RWPE1 (cell line): Measurements from ENCODE around the gene SFXN3.

Experiments
- CTCF ChIA-PET: fragments of 350-600 bp; sonication (Branson Sonifier 250); formaldehyde crosslinking; extraction: SDS; loops from one replicate; lab custom pipeline; 2021; lab: Yijun Ruan, JAX
- POLR2A ChIA-PET: fragments of 400-600 bp; formaldehyde crosslinking; extraction: SDS; loops from one replicate; lab custom pipeline; 2020; ENCODE audit warnings: antibody characterized with exemption; ENCODE audit not compliant: low non-redundant PET; lab: Yijun Ruan, JAX
- DNase-seq: peaks from one replicate; pipeline ENCODE4 v3.0.0; 2012; ENCODE audit warnings: low spot score
- H3K27ac ChIP-seq: fragments of 450-650 bp; 2 replicates; pipeline ENCODE4 v1.5.1; 2017
- TF ChIP-seq, protein P1 (sequence below): fragments of 450-650 bp; conservative IDR thresholded peaks from 2 replicates; pipeline ENCODE4 v1.5.1; 2017; ENCODE audit warnings: low read depth, mild to moderate bottlenecking

The SFXN3 gene

DNA sequence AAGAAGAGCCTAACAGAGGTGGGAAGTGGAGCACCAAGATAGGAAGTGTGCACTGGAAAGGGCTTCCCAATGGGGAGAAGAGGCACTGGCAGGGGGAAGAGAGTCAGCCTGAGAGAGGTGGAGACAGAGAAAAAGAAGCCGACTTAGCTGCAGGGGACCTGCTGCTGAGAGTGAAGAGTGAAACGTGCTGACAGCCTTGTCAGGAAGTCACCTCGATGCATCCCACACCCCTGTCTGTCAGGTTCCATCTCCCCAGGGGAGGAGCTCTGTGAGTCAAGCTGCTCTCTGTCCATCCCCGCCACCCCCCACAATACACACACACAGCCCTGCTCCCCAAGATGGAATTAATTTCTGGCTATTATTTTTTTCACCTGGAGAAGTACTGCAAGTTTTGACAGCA, 44.7 kb downstream of the SFXN3 start:
- DNase-seq, result no peak
- TF ChIP-seq, protein P1, sequence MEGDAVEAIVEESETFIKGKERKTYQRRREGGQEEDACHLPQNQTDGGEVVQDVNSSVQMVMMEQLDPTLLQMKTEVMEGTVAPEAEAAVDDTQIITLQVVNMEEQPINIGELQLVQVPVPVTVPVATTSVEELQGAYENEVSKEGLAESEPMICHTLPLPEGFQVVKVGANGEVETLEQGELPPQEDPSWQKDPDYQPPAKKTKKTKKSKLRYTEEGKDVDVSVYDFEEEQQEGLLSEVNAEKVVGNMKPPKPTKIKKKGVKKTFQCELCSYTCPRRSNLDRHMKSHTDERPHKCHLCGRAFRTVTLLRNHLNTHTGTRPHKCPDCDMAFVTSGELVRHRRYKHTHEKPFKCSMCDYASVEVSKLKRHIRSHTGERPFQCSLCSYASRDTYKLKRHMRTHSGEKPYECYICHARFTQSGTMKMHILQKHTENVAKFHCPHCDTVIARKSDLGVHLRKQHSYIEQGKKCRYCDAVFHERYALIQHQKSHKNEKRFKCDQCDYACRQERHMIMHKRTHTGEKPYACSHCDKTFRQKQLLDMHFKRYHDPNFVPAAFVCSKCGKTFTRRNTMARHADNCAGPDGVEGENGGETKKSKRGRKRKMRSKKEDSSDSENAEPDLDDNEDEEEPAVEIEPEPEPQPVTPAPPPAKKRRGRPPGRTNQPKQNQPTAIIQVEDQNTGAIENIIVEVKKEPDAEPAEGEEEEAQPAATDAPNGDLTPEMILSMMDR, result no peak
- CTCF ChIA-PET, result interaction anchor here (0.6 to 2.9 kb wide), 7 partner anchors 13 to 66 kb away, joined by 3 to 10 read pairs (median 5); no protein-coding TSS in a partner anchor
- H3K27ac ChIP-seq, result no peak overlapping the region
- POLR2A ChIA-PET, result interaction anchor here (0.5 to 1.3 kb wide), 3 partner anchors 32 to 329 kb away, joined by 3 to 4 read pairs (median 3); no protein-coding TSS in a partner anchor

GRCh38 chr10:101076630-101077029, 45.6 kb downstream of the SFXN3 start:
- TF ChIP-seq, protein P1, result no peak
- POLR2A ChIA-PET, result interaction anchor here (1.3 kb wide), 1 partner anchor 33 kb away, joined by 4 read pairs; no protein-coding TSS in a partner anchor
- CTCF ChIA-PET, result interaction anchor here (0.7 to 2.9 kb wide), 6 partner anchors 15 to 65 kb away, joined by 3 to 10 read pairs (median 4); no protein-coding TSS in a partner anchor

DNA sequence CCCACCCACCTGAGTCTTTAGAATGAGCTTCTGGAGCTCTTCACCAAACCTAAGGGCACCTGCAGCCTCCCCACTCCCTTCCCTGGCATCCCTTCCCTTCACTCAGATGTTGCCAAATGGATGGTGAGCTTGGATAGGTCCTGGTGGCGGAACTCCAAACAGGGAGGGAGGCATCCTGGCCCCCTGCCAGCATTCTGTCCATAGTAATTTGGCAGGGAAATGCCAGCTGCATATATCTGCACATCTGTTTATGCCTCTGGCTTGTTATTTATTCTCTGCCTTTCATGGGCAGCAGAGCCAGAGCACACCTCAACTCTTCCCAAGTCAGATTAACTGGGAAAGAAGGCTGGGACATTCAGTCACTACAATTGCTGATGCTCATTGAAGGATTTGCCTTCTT, 48.8 kb downstream of the SFXN3 start:
- H3K27ac ChIP-seq, result no peak overlapping the region
- no peak for DNase-seq
- POLR2A ChIA-PET, result no interaction called here
- CTCF ChIA-PET, result interaction anchor here (1.2 kb wide), 1 partner anchor 16 kb away, joined by 8 read pairs; no protein-coding TSS in a partner anchor
- TF ChIP-seq, protein P1, result no peak

More at GRCh38 chr10:101076630-101077029, 45.6 kb downstream of the SFXN3 start:
- no peak overlapping the region for H3K27ac ChIP-seq
- DNase-seq, result no peak

GRCh38 chr10:101080933-101081931, 50.2 kb downstream of the SFXN3 start:
- ChIA-PET POLR2A (no interaction called here), CTCF (interaction anchor here (0.6 kb wide), 2 partner anchors 61 to 772 kb away, joined by 4 to 12 read pairs; no protein-coding TSS in a partner anchor)
- peak; percentile 58 for DNase-seq
- TF ChIP-seq, protein P1, result no peak
- H3K27ac ChIP-seq, result no peak overlapping the region

- DNase-seq, result peak; percentile 47
- TF ChIP-seq, protein P1, result no peak
- POLR2A ChIA-PET, result no interaction called here
- CTCF ChIA-PET, result interaction anchor here (0.6 to 3.9 kb wide), 3 partner anchors 9 to 56 kb away, joined by 5 to 19 read pairs (median 9); no protein-coding TSS in a partner anchor
- no peak overlapping the region for H3K27ac ChIP-seq
Observed at GRCh38 chr10:101085846-101086245, 54.8 kb downstream of the SFXN3 start.

DNA sequence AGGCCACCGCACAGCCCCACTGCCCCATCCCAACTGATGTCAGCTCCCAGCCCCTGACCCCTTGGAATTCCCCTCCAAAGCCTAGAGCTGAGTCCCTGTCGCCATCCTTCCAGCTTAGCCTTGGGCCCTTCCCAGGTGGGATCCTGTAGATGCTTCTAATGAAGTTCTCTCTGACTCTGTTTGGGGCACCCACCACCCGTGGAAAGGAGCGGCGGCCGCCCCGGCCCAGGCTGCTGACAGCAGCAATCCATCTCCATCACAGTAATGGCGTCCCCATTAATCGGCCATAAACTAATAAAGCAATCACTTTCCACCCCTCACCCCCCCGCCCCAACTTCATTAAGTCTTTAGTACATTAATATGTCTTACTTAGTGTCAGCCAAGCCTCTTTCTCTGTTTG, 56.3 kb downstream of the SFXN3 start:
- no peak overlapping the region for H3K27ac ChIP-seq
- ChIA-PET POLR2A (no interaction called here), CTCF (interaction anchor here (1.3 to 1.9 kb wide), 2 partner anchors 8 to 55 kb away, joined by 8 to 9 read pairs; no protein-coding TSS in a partner anchor)
- TF ChIP-seq, protein P1, result no peak
- DNase-seq, result no peak
